GM23338 (cell line): ENCODE data around the gene MAP1LC3B. TPM values are rescaled to one million over a fixed set of nuclear protein-coding genes. Genes with fewer than 3 reads are reported as not detected.
A peak's percentile ranks its signal among the peaks of the same experiment; 100 is the strongest.

ENCODE experiments used
- ATAC-seq: fragments of 200-7000 bp; cut with Tn5 transposase; 3 replicates; pipeline ENCODE4 v1.9.1; 2020
- DNase-seq: peaks from one replicate; pipeline ENCODE4 v3.0.0-alpha.2; 2015; ENCODE audit warnings: low spot score
- H2AFZ ChIP-seq: fragments of 200-600 bp; sonication (generic); 2 replicates; pipeline ENCODE4 v1.8.0; 2016; ENCODE audit warnings: antibody characterized with exemption, mild to moderate bottlenecking, moderate library complexity
- H3F3A ChIP-seq: fragments of 200-600 bp; sonication (generic); replicated peaks from 2 replicates; pipeline ENCODE4 v1.8.0; 2017; ENCODE audit warnings: antibody characterized with exemption, mixed run types, low read depth
- H3K27ac ChIP-seq: fragments of 200-600 bp; sonication (generic); 2 replicates; pipeline ENCODE4 v1.6.1; 2016; ENCODE audit warnings: low read depth
- H3K27me3 ChIP-seq: fragments of 200-600 bp; sonication (generic); 2 replicates; pipeline ENCODE4 v1.8.0; 2016; ENCODE audit warnings: mild to moderate bottlenecking, mixed run types, moderate library complexity; ENCODE audit not compliant: insufficient read depth
- H3K36me3 ChIP-seq: fragments of 200-600 bp; sonication (generic); 2 replicates; pipeline ENCODE4 v1.8.0; 2016; ENCODE audit warnings: mild to moderate bottlenecking; ENCODE audit not compliant: insufficient read depth
- H3K4me1 ChIP-seq: fragments of 200-600 bp; sonication (generic); 2 replicates; pipeline ENCODE4 v1.8.0; 2016; ENCODE audit warnings: mild to moderate bottlenecking, moderate library complexity; ENCODE audit not compliant: insufficient read depth
- H3K4me2 ChIP-seq: fragments of 200-600 bp; sonication (generic); 2 replicates; pipeline ENCODE4 v1.7.1; 2017; ENCODE audit warnings: mixed run types
- H3K4me3 ChIP-seq: fragments of 200-600 bp; sonication (generic); 2 replicates; pipeline ENCODE4 v1.6.1; 2016; ENCODE audit warnings: mixed run types
- H3K79me2 ChIP-seq: fragments of 200-600 bp; sonication (generic); replicated peaks from 2 replicates; pipeline ENCODE4 v1.8.0; 2017; ENCODE audit warnings: mild to moderate bottlenecking; ENCODE audit not compliant: insufficient read depth
- H3K9me2 ChIP-seq: fragments of 200-600 bp; sonication (generic); 2 replicates; pipeline ENCODE4 v1.8.0; 2017; ENCODE audit not compliant: insufficient read depth
- H4K20me1 ChIP-seq: fragments of 200-600 bp; sonication (generic); replicated peaks from 2 replicates; pipeline ENCODE4 v1.8.0; 2017; ENCODE audit warnings: mild to moderate bottlenecking; ENCODE audit not compliant: insufficient read depth
- H3K27ac Mint-ChIP-seq: 2 replicates; pipeline ENCODE4 v1.8.0; 2020; ENCODE audit warnings: inconsistent platforms, mild to moderate bottlenecking, moderate library complexity, mixed read lengths
- H3K27me3 Mint-ChIP-seq: 3 replicates; pipeline ENCODE4 v1.8.0; 2022; ENCODE audit warnings: low read depth, mild to moderate bottlenecking, moderate library complexity, mixed read lengths, inconsistent platforms; ENCODE audit not compliant: insufficient read depth, poor library complexity
- H3K36me3 Mint-ChIP-seq: 3 replicates; pipeline ENCODE4 v1.8.0; 2021; ENCODE audit warnings: low read depth, mild to moderate bottlenecking, inconsistent platforms, moderate library complexity, mixed read lengths
- H3K4me1 Mint-ChIP-seq: 3 replicates; pipeline ENCODE4 v1.8.0; 2020; ENCODE audit warnings: mild to moderate bottlenecking, inconsistent platforms, mixed read lengths
- H3K4me3 Mint-ChIP-seq: 3 replicates; pipeline ENCODE4 v1.8.0; 2021; ENCODE audit warnings: moderate library complexity, mild to moderate bottlenecking, inconsistent platforms, mixed read lengths
- H3K9me3 Mint-ChIP-seq: 3 replicates; pipeline ENCODE4 v1.8.0; 2020; ENCODE audit warnings: moderate library complexity, mild to moderate bottlenecking, inconsistent platforms, mixed read lengths
- CREB1 ChIP-seq: fragments of 250-450 bp; sonication (Bioruptor Pico); IDR thresholded peaks from 2 replicates; pipeline ENCODE4 v1.5.0; 2020; ENCODE audit warnings: low read depth, mild to moderate bottlenecking, moderate library complexity
- CTCF ChIP-seq, 2 experiments: fragments of 200-600 bp in 1 of 2; sonication (generic) in 1 of 2; conservative IDR thresholded peaks; 2 replicates each; pipeline versions ENCODE4 v1.5.1 to v1.6.1; 2016 to 2017; ENCODE audit warnings: antibody characterized with exemption in 2 of 2, low read depth in 2 of 2, mild to moderate bottlenecking in 2 of 2, moderate library complexity in 1 of 2
- EZH2phosphoT487 ChIP-seq: fragments of 200-600 bp; sonication (generic); IDR thresholded peaks from one replicate; pipeline ENCODE4 v1.8.1; 2018; ENCODE audit warnings: antibody characterized with exemption; ENCODE audit not compliant: unreplicated experiment
- REST ChIP-seq: IDR thresholded peaks from one replicate; pipeline ENCODE4 v1.6.1; 2018; ENCODE audit warnings: antibody characterized with exemption; ENCODE audit not compliant: unreplicated experiment
- STAT1 ChIP-seq: IDR thresholded peaks from one replicate; pipeline ENCODE4 v1.6.1; 2016; ENCODE audit warnings: antibody characterized with exemption; ENCODE audit not compliant: unreplicated experiment
- ZNF331 ChIP-seq: fragments of 250-450 bp; sonication (Bioruptor Pico); IDR thresholded peaks from 2 replicates; pipeline ENCODE4 v1.5.0; 2020; ENCODE audit warnings: low read depth, mild to moderate bottlenecking, moderate library complexity
- polyA plus RNA-seq: library from polyadenylated mRNA; unstranded; fragments of >200 nt; fragmentation: Nextera tagmentation; extraction: Ambion mirVana; gene quantifications from 2 replicates; pipeline ENCODE4 v1.2.1, GENCODE V29; 2016
- total RNA-seq: library from RNA; depleted of rRNA; stranded (reverse); fragments of >200 nt; shearing (Covaris generic); gene quantifications from 2 replicates; pipeline ENCODE4 v1.2.3, GENCODE V29; 2014

The MAP1LC3B gene
- total and polyA plus RNA-seq, 2 experiments from 2014 or later, result 35.9 to 80.2 TPM

- Histone ChIP-seq H3K4me2 (no peak overlapping the region), H3K4me3 (no peak overlapping the region), H3K9me2 (no peaks in the 10 kb centered on the region), H3K27me3 (no peaks in the 10 kb centered on the region), H4K20me1 (peaks cover 3% of the 10 kb centered on the region; the same call in 1 of the 2 replicates), H3K27ac (no peak overlapping the region), H3K4me1 (no peaks in the 10 kb centered on the region), H3K79me2 (no peaks in the 10 kb centered on the region), H3F3A (no peaks in the 10 kb centered on the region), H2AFZ (no peak overlapping the region), H3K36me3 (no peaks in the 10 kb centered on the region)
- H3K27ac Mint-ChIP-seq, result peak overlapping the region; percentile 43; the same call in 1 of the 2 replicates
- H3K27me3 Mint-ChIP-seq, result peaks cover 9% of the 10 kb centered on the region
- peaks cover 3% of the 10 kb centered on the region; the same call in 1 of the 3 replicates for H3K4me1 Mint-ChIP-seq
- peak; percentile 40 for DNase-seq
- H3K36me3 Mint-ChIP-seq, result peaks cover 58% of the 10 kb centered on the region
- ATAC-seq, result peak; percentile 71
- H3K9me3 Mint-ChIP-seq, result no peaks in the 10 kb centered on the region
- TF ChIP-seq CTCF (conservative IDR thresholded peaks at IDR 0.05; ENCODE audit: low read depth in 2 of 2) (peak in 1 of 2 experiments; percentile 57; a peak in 2 of 4 replicates), REST (no peak)
- H3K4me3 Mint-ChIP-seq, result no peak overlapping the region
Measured at GRCh38 chr16:87410968-87411367, 18.8 kb downstream of the MAP1LC3B start.

- no peak overlapping the region for H3K4me3 Mint-ChIP-seq
- Histone ChIP-seq H2AFZ (no peak overlapping the region), H3F3A (no peaks in the 10 kb centered on the region), H3K27me3 (no peaks in the 10 kb centered on the region), H3K4me1 (no peaks in the 10 kb centered on the region), H3K4me3 (no peak overlapping the region), H4K20me1 (peaks cover 3% of the 10 kb centered on the region; the same call in 1 of the 2 replicates), H3K9me2 (no peaks in the 10 kb centered on the region), H3K79me2 (no peaks in the 10 kb centered on the region), H3K4me2 (no peak overlapping the region), H3K27ac (no peak overlapping the region), H3K36me3 (no peaks in the 10 kb centered on the region)
- ATAC-seq (no peak), DNase-seq (no peak)
- H3K36me3 Mint-ChIP-seq, result peaks cover 57% of the 10 kb centered on the region
- H3K4me1 Mint-ChIP-seq, result peaks cover 3% of the 10 kb centered on the region; the same call in 1 of the 3 replicates
- no peaks in the 10 kb centered on the region for H3K9me3 Mint-ChIP-seq
- no peak for TF ChIP-seq EZH2phosphoT487
- no peak for TF ChIP-seq REST
- no peak for TF ChIP-seq ZNF331
- TF ChIP-seq STAT1, result no peak
- TF ChIP-seq CREB1 (CRISPR knock-in tag), result no peak
- no peak overlapping the region for H3K27ac Mint-ChIP-seq
- H3K27me3 Mint-ChIP-seq, result peaks cover 9% of the 10 kb centered on the region
Measured at GRCh38 chr16:87411375-87412271, 19.5 kb downstream of the MAP1LC3B start.
